Thymus (tissue), 11 donors: ENCODE results near the gene PPM1H. TPM values are rescaled to one million over a fixed set of nuclear protein-coding genes. Genes with fewer than 3 reads are reported as not detected.

Source experiments
- DNase-seq, 9 donors: peaks; one replicate each; pipeline ENCODE4 v3.0.0-alpha.2; 2013; ENCODE audit warnings: low spot score in 9 of 9, low read depth in 6 of 9, missing footprints in 1 of 9
- H3K27ac ChIP-seq, 2 donors: one replicate each; pipeline ENCODE4 v1.5.1; 2013; ENCODE audit warnings: control low read depth in 1 of 2, low read depth in 1 of 2, low read length in 1 of 2, mild to moderate bottlenecking in 1 of 2, moderate library complexity in 1 of 2
- H3K27me3 ChIP-seq, 2 donors: one replicate each; pipeline ENCODE4 v1.5.1; 2013; ENCODE audit warnings: low read length in 1 of 2; ENCODE audit not compliant: control insufficient read depth in 2 of 2, insufficient read depth in 1 of 2
- H3K36me3 ChIP-seq, 2 donors: one replicate each; pipeline ENCODE4 v1.5.1; 2013; ENCODE audit warnings: low read length in 1 of 2, mild to moderate bottlenecking in 1 of 2, moderate library complexity in 1 of 2; ENCODE audit not compliant: control insufficient read depth in 2 of 2, insufficient read depth in 2 of 2
- H3K4me1 ChIP-seq, 2 donors: one replicate each; pipeline ENCODE4 v1.5.1; 2013; ENCODE audit warnings: low read length in 2 of 2; ENCODE audit not compliant: control insufficient read depth in 2 of 2, insufficient read depth in 2 of 2
- H3K4me3 ChIP-seq, 2 donors: one replicate each; pipeline ENCODE4 v1.5.1; 2013; ENCODE audit warnings: low read length in 2 of 2, control low read depth in 1 of 2, mild to moderate bottlenecking in 1 of 2
- H3K9me3 ChIP-seq, 2 donors: one replicate each; pipeline ENCODE4 v1.5.1; 2013; ENCODE audit warnings: low read length in 1 of 2, mild to moderate bottlenecking in 1 of 2; ENCODE audit not compliant: control insufficient read depth in 2 of 2, insufficient read depth in 1 of 2
- WGBS: extraction: QIAGEN DNeasy Blood & Tissue Kit; methylation state at CpG from one replicate; pipeline ENCODE4 v1.1.7; 2013; 5-methylcytosine and 5-hydroxymethylcytosine counted together
- polyA plus RNA-seq: library from polyadenylated mRNA; stranded (reverse); fragments of 200-250 nt; gene quantifications from one replicate; pipeline ENCODE4 v1.2.3, GENCODE V29; 2013
- total RNA-seq: library from RNA; stranded (reverse); fragments of 120-200 nt; gene quantifications from one replicate; pipeline ENCODE4 v1.2.4, GENCODE V29; 2013
- donor health status: healthy.

Gene PPM1H
- total and polyA plus RNA-seq, 2 donors = 3.6 to 7.8 TPM

- no peaks in the 10 kb centered on the region for H3K9me3 ChIP-seq
- no peak for DNase-seq
- no peaks in the 10 kb centered on the region for H3K36me3 ChIP-seq
- H3K4me3 ChIP-seq = no peak overlapping the region
- peaks cover 11 to 44% of the 10 kb centered on the region in 2 donors for H3K27me3 ChIP-seq
- WGBS = 94% methylated on average over 3 of the region's 3 CpGs
- peaks cover 7 to 18% of the 10 kb centered on the region in 2 donors for H3K4me1 ChIP-seq
- no peak overlapping the region for H3K27ac ChIP-seq
Observed at GRCh38 chr12:62931477-62931876, 3.5 kb downstream of the PPM1H start.

GRCh38 chr12:62930546-62931425 is 4.2 kb downstream of the PPM1H start:
- H3K36me3 ChIP-seq = no peaks in the 10 kb centered on the region
- H3K27me3 ChIP-seq = peaks cover 11 to 41% of the 10 kb centered on the region in 2 donors
- no peak for DNase-seq
- H3K9me3 ChIP-seq = no peaks in the 10 kb centered on the region
- 74% methylated on average over 5 of the region's 5 CpGs for WGBS
- peaks cover 7 to 18% of the 10 kb centered on the region in 2 donors for H3K4me1 ChIP-seq
- H3K27ac ChIP-seq = no peak overlapping the region
- no peak overlapping the region for H3K4me3 ChIP-seq

GRCh38 chr12:62928632-62929031 is 6.3 kb downstream of the PPM1H start:
- WGBS = 92% methylated on average over 2 of the region's 2 CpGs
- H3K27me3 ChIP-seq = peaks cover 7 to 25% of the 10 kb centered on the region in 2 donors
- peak in 1 of 9 donors; percentile 11 for DNase-seq

GRCh38 chr12:62925680-62926079 is 9.3 kb downstream of the PPM1H start:
- Histone ChIP-seq H3K4me1 (no peaks in the 10 kb centered on the region), H3K27ac (no peak overlapping the region), H3K9me3 (no peaks in the 10 kb centered on the region), H3K27me3 (no peaks in the 10 kb centered on the region), H3K36me3 (no peaks in the 10 kb centered on the region), H3K4me3 (no peak overlapping the region)
- WGBS = 97% methylated on average over 1 of the region's 1 CpG
- no peak for DNase-seq

More at GRCh38 chr12:62928632-62929031, 6.3 kb downstream of the PPM1H start:
- no peaks in the 10 kb centered on the region for H3K36me3 ChIP-seq
- no peak overlapping the region for H3K27ac ChIP-seq
- H3K4me3 ChIP-seq = no peak overlapping the region
- H3K4me1 ChIP-seq = peaks cover 2 to 7% of the 10 kb centered on the region in 2 donors
- no peaks in the 10 kb centered on the region for H3K9me3 ChIP-seq

GRCh38 chr12:62924084-62924483 is 10.9 kb downstream of the PPM1H start:
- Histone ChIP-seq H3K27ac (no peak overlapping the region), H3K4me3 (no peak overlapping the region), H3K9me3 (no peaks in the 10 kb centered on the region), H3K36me3 (no peaks in the 10 kb centered on the region), H3K4me1 (no peaks in the 10 kb centered on the region), H3K27me3 (no peaks in the 10 kb centered on the region)
- 97% methylated on average over 2 of the region's 2 CpGs for WGBS
- no peak for DNase-seq

- Histone ChIP-seq H3K4me3 (no peak overlapping the region), H3K9me3 (no peaks in the 10 kb centered on the region), H3K27me3 (no peaks in the 10 kb centered on the region), H3K27ac (no peak overlapping the region), H3K4me1 (no peaks in the 10 kb centered on the region), H3K36me3 (no peaks in the 10 kb centered on the region)
- no peak for DNase-seq
- 93% methylated on average over 2 of the region's 2 CpGs for WGBS
Observed at GRCh38 chr12:62922539-62922938, 12.4 kb downstream of the PPM1H start.

GRCh38 chr12:62919838-62920237 is 15.1 kb downstream of the PPM1H start:
- no peak overlapping the region for H3K27ac ChIP-seq
- H3K4me3 ChIP-seq = no peak overlapping the region
- no peaks in the 10 kb centered on the region for H3K4me1 ChIP-seq
- H3K27me3 ChIP-seq = no peaks in the 10 kb centered on the region
- no peaks in the 10 kb centered on the region for H3K9me3 ChIP-seq
- no peaks in the 10 kb centered on the region for H3K36me3 ChIP-seq
- 83% methylated on average over 2 of the region's 2 CpGs for WGBS
- DNase-seq = no peak

- Histone ChIP-seq H3K4me1 (no peaks in the 10 kb centered on the region), H3K9me3 (no peaks in the 10 kb centered on the region), H3K36me3 (no peaks in the 10 kb centered on the region), H3K27me3 (no peaks in the 10 kb centered on the region), H3K27ac (no peak overlapping the region), H3K4me3 (no peak overlapping the region)
- no peak for DNase-seq
- 70% methylated on average over 1 of the region's 1 CpG for WGBS
Observed at GRCh38 chr12:62917926-62918325, 17.0 kb downstream of the PPM1H start.

- no peak overlapping the region for H3K4me3 ChIP-seq
- no peaks in the 10 kb centered on the region for H3K4me1 ChIP-seq
- no peaks in the 10 kb centered on the region for H3K27me3 ChIP-seq
- H3K27ac ChIP-seq = no peak overlapping the region
- no peak for DNase-seq
- H3K36me3 ChIP-seq = no peaks in the 10 kb centered on the region
- whole genome bisulfite sequencing = 88% methylated on average over 7 of the region's 7 CpGs
- H3K9me3 ChIP-seq = no peaks in the 10 kb centered on the region
Observed at GRCh38 chr12:62916632-62917425, 18.1 kb downstream of the PPM1H start.
